Smooth muscle cell (in vitro differentiated cells): ENCODE measurements around the gene LIAS. TPM values are rescaled to one million over a fixed set of nuclear protein-coding genes. Genes with fewer than 3 reads are reported as not detected.

Experiments
- DNase-seq: peaks from one replicate; lab custom pipeline; 2025; ENCODE audit not compliant: unreplicated experiment; lab: John Stamatoyannopoulos, UW
- H2AFZ ChIP-seq: fragments of 200-600 bp; sonication (generic); 2 replicates; pipeline ENCODE4 v1.6.0; 2016; ENCODE audit warnings: antibody characterized with exemption, low read depth, mild to moderate bottlenecking
- H3F3A ChIP-seq: fragments of 200-600 bp; sonication (generic); 2 replicates; pipeline ENCODE4 v1.6.0; 2017; ENCODE audit warnings: antibody characterized with exemption, low read depth
- H3K27ac ChIP-seq: fragments of 200-600 bp; sonication (generic); 2 replicates; pipeline ENCODE4 v1.5.1; 2016; ENCODE audit warnings: low read depth, mild to moderate bottlenecking
- H3K27me3 ChIP-seq: fragments of 200-600 bp; sonication (generic); 2 replicates; pipeline ENCODE4 v1.6.1; 2016; ENCODE audit warnings: low read depth, mild to moderate bottlenecking
- H3K36me3 ChIP-seq: fragments of 200-600 bp; sonication (generic); 2 replicates; pipeline ENCODE4 v1.5.1; 2016; ENCODE audit warnings: low read depth
- H3K4me1 ChIP-seq: fragments of 200-600 bp; sonication (generic); 2 replicates; pipeline ENCODE4 v1.5.1; 2016; ENCODE audit warnings: low read depth
- H3K4me2 ChIP-seq: fragments of 200-600 bp; sonication (generic); 2 replicates; pipeline ENCODE4 v1.6.0; 2016; ENCODE audit warnings: mild to moderate bottlenecking
- H3K4me3 ChIP-seq: fragments of 200-600 bp; sonication (generic); 2 replicates; pipeline ENCODE4 v1.5.1; 2016; ENCODE audit warnings: mild to moderate bottlenecking
- H3K79me2 ChIP-seq: fragments of 200-600 bp; sonication (generic); 2 replicates; pipeline ENCODE4 v1.6.0; 2016; ENCODE audit warnings: low read depth, mild to moderate bottlenecking
- H3K9ac ChIP-seq: fragments of 200-600 bp; sonication (generic); 2 replicates; pipeline ENCODE4 v1.6.0; 2016; ENCODE audit warnings: low read depth
- H3K9me3 ChIP-seq: fragments of 200-600 bp; sonication (generic); replicated peaks from 2 replicates; pipeline ENCODE4 v1.5.1; 2016; ENCODE audit warnings: low read depth
- H4K20me1 ChIP-seq: fragments of 200-600 bp; sonication (generic); 2 replicates; pipeline ENCODE4 v1.6.0; 2016; ENCODE audit warnings: low read depth
- WGBS: methylation state at CpG from one replicate; pipeline ENCODE4 v1.1.7; 2016; ENCODE audit warnings: low lambda C conversion rate; 5-methylcytosine and 5-hydroxymethylcytosine counted together
- polyA plus RNA-seq: library from polyadenylated mRNA; unstranded; fragments of >200 nt; fragmentation: Nextera tagmentation; extraction: Ambion mirVana; gene quantifications from 2 replicates; pipeline ENCODE4 v1.2.1, GENCODE V29; 2016
- total RNA-seq: library from RNA; depleted of rRNA; stranded (reverse); fragments of >200 nt; gene quantifications from 2 replicates; pipeline ENCODE4 v1.2.3, GENCODE V29; 2014
- TF ChIP-seq, protein P1 (sequence below): fragments of 200-600 bp; sonication (generic); IDR thresholded peaks from 2 replicates; pipeline ENCODE4 v1.5.1; 2017; ENCODE audit warnings: borderline replicate concordance, mild to moderate bottlenecking, antibody characterized with exemption; ENCODE audit not compliant: insufficient read depth, poor library complexity, severe bottlenecking

Gene LIAS
- total and polyA plus RNA-seq, 2 experiments from 2014 or later = 6.6 to 10.5 TPM

- Histone ChIP-seq H3K4me1 (no peaks in the 10 kb centered on the region), H3K27me3 (no peaks in the 10 kb centered on the region), H3K36me3 (peaks cover 19% of the 10 kb centered on the region), H3F3A (peaks cover 41% of the 10 kb centered on the region), H3K4me2 (no peak overlapping the region), H3K4me3 (no peak overlapping the region), H3K79me2 (peaks cover 3% of the 10 kb centered on the region), H2AFZ (no peak overlapping the region), H3K9me3 (no peaks in the 10 kb centered on the region), H3K9ac (no peak overlapping the region), H3K27ac (no peak overlapping the region), H4K20me1 (peaks cover 57% of the 10 kb centered on the region)
- no peak for DNase-seq
- 96% methylated on average over 2 of the region's 2 CpGs for WGBS
- TF ChIP-seq, protein P1, sequence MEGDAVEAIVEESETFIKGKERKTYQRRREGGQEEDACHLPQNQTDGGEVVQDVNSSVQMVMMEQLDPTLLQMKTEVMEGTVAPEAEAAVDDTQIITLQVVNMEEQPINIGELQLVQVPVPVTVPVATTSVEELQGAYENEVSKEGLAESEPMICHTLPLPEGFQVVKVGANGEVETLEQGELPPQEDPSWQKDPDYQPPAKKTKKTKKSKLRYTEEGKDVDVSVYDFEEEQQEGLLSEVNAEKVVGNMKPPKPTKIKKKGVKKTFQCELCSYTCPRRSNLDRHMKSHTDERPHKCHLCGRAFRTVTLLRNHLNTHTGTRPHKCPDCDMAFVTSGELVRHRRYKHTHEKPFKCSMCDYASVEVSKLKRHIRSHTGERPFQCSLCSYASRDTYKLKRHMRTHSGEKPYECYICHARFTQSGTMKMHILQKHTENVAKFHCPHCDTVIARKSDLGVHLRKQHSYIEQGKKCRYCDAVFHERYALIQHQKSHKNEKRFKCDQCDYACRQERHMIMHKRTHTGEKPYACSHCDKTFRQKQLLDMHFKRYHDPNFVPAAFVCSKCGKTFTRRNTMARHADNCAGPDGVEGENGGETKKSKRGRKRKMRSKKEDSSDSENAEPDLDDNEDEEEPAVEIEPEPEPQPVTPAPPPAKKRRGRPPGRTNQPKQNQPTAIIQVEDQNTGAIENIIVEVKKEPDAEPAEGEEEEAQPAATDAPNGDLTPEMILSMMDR = no peak
These were observed 8.2 kb upstream of the LIAS start for GRCh38 chr4:39450618-39451017.

GRCh38 chr4:39451423-39452023, 7.3 kb upstream of the LIAS start:
- Histone ChIP-seq H3K27ac (no peak overlapping the region), H3K4me1 (peaks cover 6% of the 10 kb centered on the region), H4K20me1 (peaks cover 66% of the 10 kb centered on the region), H3K27me3 (no peaks in the 10 kb centered on the region), H3K4me3 (no peak overlapping the region), H2AFZ (no peak overlapping the region), H3F3A (peaks cover 44% of the 10 kb centered on the region), H3K9me3 (no peaks in the 10 kb centered on the region), H3K36me3 (peaks cover 27% of the 10 kb centered on the region), H3K9ac (no peak overlapping the region), H3K79me2 (peaks cover 11% of the 10 kb centered on the region), H3K4me2 (no peak overlapping the region)
- WGBS = 97% methylated on average over 6 of the region's 6 CpGs
- DNase-seq = no peak
- TF ChIP-seq, protein P1 = no peak

GRCh38 chr4:39452153-39452859, 6.5 kb upstream of the LIAS start:
- Histone ChIP-seq H3F3A (peaks cover 50% of the 10 kb centered on the region), H4K20me1 (peaks cover 74% of the 10 kb centered on the region), H3K9me3 (no peaks in the 10 kb centered on the region), H3K4me3 (no peak overlapping the region), H3K27me3 (no peaks in the 10 kb centered on the region), H3K4me2 (no peak overlapping the region), H3K9ac (no peak overlapping the region), H3K27ac (no peak overlapping the region), H3K4me1 (peaks cover 14% of the 10 kb centered on the region), H3K79me2 (peaks cover 19% of the 10 kb centered on the region), H2AFZ (no peak overlapping the region), H3K36me3 (peaks cover 31% of the 10 kb centered on the region)
- DNase-seq = no peak
- TF ChIP-seq, protein P1 = no peak
- 91% methylated on average over 6 of the region's 6 CpGs for WGBS
